ENCODE data around the gene F2R.

F2R gene

DNA sequence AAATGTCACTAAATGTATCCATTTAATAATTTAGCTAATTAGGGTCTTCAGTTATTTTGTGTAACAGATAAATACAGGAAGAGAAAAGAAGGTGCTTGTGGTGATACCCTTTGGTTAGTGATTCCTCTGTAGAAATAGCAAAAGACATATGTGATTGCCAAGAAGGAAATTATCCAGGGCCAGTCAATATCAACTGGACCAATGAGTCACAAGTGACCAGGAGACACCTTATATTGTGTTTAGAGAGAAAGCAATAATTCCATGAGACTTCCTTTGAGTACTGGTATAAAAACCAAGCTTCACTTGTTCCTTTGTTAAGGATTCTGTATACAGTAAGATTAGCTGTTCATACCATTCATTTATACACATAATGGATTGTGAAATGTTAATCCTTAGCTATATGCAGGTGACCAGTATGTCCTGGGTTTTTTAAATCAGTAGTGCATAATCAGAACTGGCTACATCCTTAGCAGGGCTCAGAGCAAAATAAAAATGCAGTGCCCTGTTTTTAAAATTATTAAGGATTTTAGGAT, 11.7 kb upstream of the F2R start:
- H3K36me3 ChIP-seq (ENCODE audit: control insufficient read depth, insufficient read depth, low read length) = peaks cover 14% of the 10 kb centered on the region
- H3K4me1 ChIP-seq (ENCODE audit: control insufficient read depth, insufficient read depth, low read length) = no peaks in the 10 kb centered on the region
- H3K27me3 ChIP-seq (ENCODE audit: control insufficient read depth, insufficient read depth, low read length) = no peaks in the 10 kb centered on the region
- no peak overlapping the region for H3K4me3 ChIP-seq (ENCODE audit: low read depth, low read length)
- H3K27ac ChIP-seq (ENCODE audit: low read depth, low read length) = no peak overlapping the region
- H3K9ac ChIP-seq (ENCODE audit: low read length) = no peak overlapping the region
- H3K9me3 ChIP-seq (ENCODE audit: control insufficient read depth, insufficient read depth, low read depth, low read length) = no peaks in the 10 kb centered on the region

GRCh38 chr5:76705574-76705973, 10.4 kb upstream of the F2R start:
- no peak overlapping the region for H3K4me3 ChIP-seq (ENCODE audit: low read depth, low read length)
- no peaks in the 10 kb centered on the region for H3K27me3 ChIP-seq (ENCODE audit: control insufficient read depth, insufficient read depth, low read length)
- no peak overlapping the region for H3K9ac ChIP-seq (ENCODE audit: low read length)
- no peak overlapping the region for H3K27ac ChIP-seq (ENCODE audit: low read depth, low read length)
- no peaks in the 10 kb centered on the region for H3K4me1 ChIP-seq (ENCODE audit: control insufficient read depth, insufficient read depth, low read length)
- peaks cover 14% of the 10 kb centered on the region for H3K36me3 ChIP-seq (ENCODE audit: control insufficient read depth, insufficient read depth, low read length)
- no peaks in the 10 kb centered on the region for H3K9me3 ChIP-seq (ENCODE audit: control insufficient read depth, insufficient read depth, low read depth, low read length)

GRCh38 chr5:76709762-76710161, 6.2 kb upstream of the F2R start:
- Histone ChIP-seq H3K27me3 (ENCODE audit: control insufficient read depth, insufficient read depth, low read length) (peaks cover 11% of the 10 kb centered on the region), H3K4me1 (ENCODE audit: control insufficient read depth, insufficient read depth, low read length) (no peaks in the 10 kb centered on the region), H3K27ac (ENCODE audit: low read depth, low read length) (no peak overlapping the region)

GRCh38 chr5:76710991-76711390, 4.9 kb upstream of the F2R start:
- H3K27ac ChIP-seq (ENCODE audit: low read depth, low read length) = no peak overlapping the region
- H3K27me3 ChIP-seq (ENCODE audit: control insufficient read depth, insufficient read depth, low read length) = peaks cover 20% of the 10 kb centered on the region
- H3K4me1 ChIP-seq (ENCODE audit: control insufficient read depth, insufficient read depth, low read length) = no peaks in the 10 kb centered on the region
- H3K9me3 ChIP-seq (ENCODE audit: control insufficient read depth, insufficient read depth, low read depth, low read length) = no peaks in the 10 kb centered on the region
- H3K9ac ChIP-seq (ENCODE audit: low read length) = no peak overlapping the region
- H3K36me3 ChIP-seq (ENCODE audit: control insufficient read depth, insufficient read depth, low read length) = no peaks in the 10 kb centered on the region
- no peak overlapping the region for H3K4me3 ChIP-seq (ENCODE audit: low read depth, low read length)

More at GRCh38 chr5:76709762-76710161, 6.2 kb upstream of the F2R start:
- no peaks in the 10 kb centered on the region for H3K9me3 ChIP-seq (ENCODE audit: control insufficient read depth, insufficient read depth, low read depth, low read length)
- H3K9ac ChIP-seq (ENCODE audit: low read length) = no peak overlapping the region
- no peak overlapping the region for H3K4me3 ChIP-seq (ENCODE audit: low read depth, low read length)
- H3K36me3 ChIP-seq (ENCODE audit: control insufficient read depth, insufficient read depth, low read length) = no peaks in the 10 kb centered on the region

DNA sequence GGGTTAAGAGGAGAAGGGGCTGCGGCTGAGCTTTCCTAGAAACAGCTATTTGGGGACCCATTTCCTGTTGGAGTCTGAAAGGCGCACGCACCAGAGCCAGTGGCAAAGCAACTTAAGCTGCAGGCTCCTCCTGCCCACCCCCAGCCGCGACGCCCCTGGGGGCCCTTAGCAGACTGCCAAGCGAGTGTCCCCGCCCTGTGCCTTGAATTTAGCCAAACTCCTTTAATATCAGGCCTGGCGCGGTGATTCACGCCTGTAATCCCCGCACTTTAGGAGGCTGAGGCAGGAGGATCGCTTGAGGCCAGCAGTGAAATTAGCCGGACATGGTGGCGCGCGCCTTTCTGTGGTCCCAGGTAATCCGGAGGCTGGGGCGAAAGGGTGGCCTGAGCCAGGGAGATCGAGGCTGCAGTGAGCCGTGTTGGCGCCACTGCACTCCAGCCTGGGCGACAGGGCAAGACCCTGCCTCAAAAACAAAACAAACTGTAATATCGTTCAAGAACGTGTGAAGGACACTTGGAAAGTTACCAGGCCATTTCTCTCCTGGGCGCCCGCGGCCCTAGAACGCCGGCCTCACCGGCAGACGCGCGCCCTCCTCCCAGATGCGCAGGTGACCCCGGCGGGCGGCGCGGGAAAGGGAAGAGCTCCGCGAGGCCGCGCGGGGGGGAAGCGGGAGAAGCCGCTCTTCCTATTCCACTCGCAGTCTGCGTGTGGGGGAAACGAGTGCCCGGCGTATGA, 1.0 kb upstream of the F2R start:
- Histone ChIP-seq H3K4me1 (ENCODE audit: control insufficient read depth, insufficient read depth, low read length) (peaks cover 6% of the 10 kb centered on the region), H3K4me3 (ENCODE audit: low read depth, low read length) (peak overlapping the region; percentile 97), H3K27ac (ENCODE audit: low read depth, low read length) (no peak overlapping the region), H3K9ac (ENCODE audit: low read length) (peak overlapping the region; percentile 8), H3K27me3 (ENCODE audit: control insufficient read depth, insufficient read depth, low read length) (peaks cover 20% of the 10 kb centered on the region), H3K36me3 (ENCODE audit: control insufficient read depth, insufficient read depth, low read length) (no peaks in the 10 kb centered on the region), H3K9me3 (ENCODE audit: control insufficient read depth, insufficient read depth, low read depth, low read length) (no peaks in the 10 kb centered on the region)

DNA sequence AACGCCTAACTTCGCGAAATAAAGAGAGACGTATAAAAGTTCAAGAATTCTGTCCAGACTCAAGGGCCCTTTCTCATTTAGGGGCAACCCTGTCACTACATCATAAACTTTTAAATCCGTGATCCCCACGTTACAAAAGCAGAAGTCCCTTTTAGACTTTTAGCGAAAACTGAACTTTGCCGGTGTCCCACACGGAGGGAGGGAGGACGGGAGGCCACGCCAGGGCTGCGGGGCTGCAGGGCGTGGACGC, 515 bp upstream of the F2R start:
- H3K4me1 ChIP-seq (ENCODE audit: control insufficient read depth, insufficient read depth, low read length) = peaks cover 6% of the 10 kb centered on the region
- H3K9ac ChIP-seq (ENCODE audit: low read length) = peak overlapping the region; percentile 8
- H3K9me3 ChIP-seq (ENCODE audit: control insufficient read depth, insufficient read depth, low read depth, low read length) = no peaks in the 10 kb centered on the region
- H3K36me3 ChIP-seq (ENCODE audit: control insufficient read depth, insufficient read depth, low read length) = no peaks in the 10 kb centered on the region
- peak overlapping the region; percentile 97 for H3K4me3 ChIP-seq (ENCODE audit: low read depth, low read length)
- H3K27ac ChIP-seq (ENCODE audit: low read depth, low read length) = no peak overlapping the region
- H3K27me3 ChIP-seq (ENCODE audit: control insufficient read depth, insufficient read depth, low read length) = peaks cover 20% of the 10 kb centered on the region

GRCh38 chr5:76716456-76717157, 681 bp downstream of the F2R start:
- H3K9ac ChIP-seq (ENCODE audit: low read length) = peak overlapping the region; percentile 86
- no peaks in the 10 kb centered on the region for H3K9me3 ChIP-seq (ENCODE audit: control insufficient read depth, insufficient read depth, low read depth, low read length)
- peaks cover 6% of the 10 kb centered on the region for H3K4me1 ChIP-seq (ENCODE audit: control insufficient read depth, insufficient read depth, low read length)
- no peaks in the 10 kb centered on the region for H3K36me3 ChIP-seq (ENCODE audit: control insufficient read depth, insufficient read depth, low read length)
- peak overlapping the region; percentile 97 for H3K4me3 ChIP-seq (ENCODE audit: low read depth, low read length)
- H3K27ac ChIP-seq (ENCODE audit: low read depth, low read length) = peak overlapping the region; percentile 72; the same call in 1 of the 2 replicates
- peaks cover 20% of the 10 kb centered on the region for H3K27me3 ChIP-seq (ENCODE audit: control insufficient read depth, insufficient read depth, low read length)

DNA sequence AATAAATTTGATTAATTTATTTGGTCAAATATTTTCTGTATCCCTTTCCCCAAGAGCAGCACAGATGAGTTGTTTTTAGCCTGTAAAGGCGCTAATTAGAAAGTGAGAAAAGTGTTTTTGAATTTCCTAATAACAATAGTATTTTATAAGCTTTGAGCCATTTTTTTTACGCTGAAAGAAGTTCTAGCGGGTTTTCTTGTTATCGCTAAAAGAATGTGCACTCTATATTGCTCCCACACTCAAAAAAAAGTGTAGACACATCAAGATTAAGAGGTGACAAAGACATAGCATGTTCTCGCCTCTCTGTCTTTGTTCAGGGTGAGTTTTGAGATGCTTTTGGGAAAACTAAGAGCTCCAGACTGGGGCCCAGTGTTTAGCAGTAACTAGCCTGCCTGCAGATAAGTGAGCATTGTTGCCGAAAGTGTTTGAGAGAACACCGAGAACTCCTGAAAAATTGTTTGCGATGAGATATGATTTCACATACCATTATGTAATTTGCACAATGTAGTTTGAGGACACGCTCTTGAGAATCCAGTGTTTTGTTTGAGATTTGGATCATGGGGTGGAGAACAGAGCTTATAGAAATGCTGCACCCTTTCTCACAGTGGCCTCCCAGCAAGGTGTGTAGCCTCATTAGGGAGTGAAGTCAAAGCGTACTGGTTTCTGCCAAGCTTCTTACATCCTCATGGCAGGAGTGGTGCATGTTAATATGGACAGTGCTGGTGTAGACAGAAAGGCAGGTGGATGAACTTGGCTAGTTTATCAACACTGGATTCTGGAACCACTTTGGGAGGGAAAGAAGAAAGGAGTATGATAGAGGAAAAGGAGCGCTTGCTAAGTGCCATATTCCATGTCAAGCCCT, 1.5 kb downstream of the F2R start:
- Histone ChIP-seq H3K4me3 (ENCODE audit: low read depth, low read length) (peak overlapping the region; percentile 97), H3K27me3 (ENCODE audit: control insufficient read depth, insufficient read depth, low read length) (peaks cover 20% of the 10 kb centered on the region), H3K27ac (ENCODE audit: low read depth, low read length) (no peak overlapping the region), H3K9me3 (ENCODE audit: control insufficient read depth, insufficient read depth, low read depth, low read length) (no peaks in the 10 kb centered on the region), H3K9ac (ENCODE audit: low read length) (no peak overlapping the region), H3K36me3 (ENCODE audit: control insufficient read depth, insufficient read depth, low read length) (no peaks in the 10 kb centered on the region), H3K4me1 (ENCODE audit: control insufficient read depth, insufficient read depth, low read length) (peaks cover 6% of the 10 kb centered on the region)

- Histone ChIP-seq H3K36me3 (ENCODE audit: control insufficient read depth, insufficient read depth, low read length) (no peaks in the 10 kb centered on the region), H3K9me3 (ENCODE audit: control insufficient read depth, insufficient read depth, low read depth, low read length) (no peaks in the 10 kb centered on the region), H3K27me3 (ENCODE audit: control insufficient read depth, insufficient read depth, low read length) (peaks cover 20% of the 10 kb centered on the region), H3K9ac (ENCODE audit: low read length) (no peak overlapping the region), H3K4me1 (ENCODE audit: control insufficient read depth, insufficient read depth, low read length) (peaks cover 6% of the 10 kb centered on the region), H3K4me3 (ENCODE audit: low read depth, low read length) (peak overlapping the region; percentile 7; the same call in 1 of the 2 replicates), H3K27ac (ENCODE audit: low read depth, low read length) (no peak overlapping the region)
These were observed 2.5 kb downstream of the F2R start for GRCh38 chr5:76718381-76718832.

DNA sequence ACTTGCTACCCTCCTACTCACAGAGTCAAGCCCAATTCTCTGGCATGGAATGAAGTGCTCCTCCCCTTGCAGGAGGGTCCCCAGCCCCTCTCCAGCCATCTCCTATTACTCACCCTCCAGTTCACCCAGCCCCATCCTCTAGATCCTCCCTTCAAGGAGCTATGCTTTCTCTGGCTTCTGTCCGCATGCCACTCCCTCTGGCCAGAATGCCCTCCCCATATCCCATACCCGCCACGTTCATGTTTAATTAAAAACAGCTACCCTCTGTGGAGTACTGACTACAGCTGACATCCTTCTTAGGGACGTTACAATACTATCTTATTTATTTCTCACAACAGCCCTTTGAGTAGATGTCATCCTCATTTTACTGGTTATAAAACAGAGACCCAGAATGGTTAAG, 3.0 kb downstream of the F2R start:
- H3K4me1 ChIP-seq (ENCODE audit: control insufficient read depth, insufficient read depth, low read length) = peaks cover 6% of the 10 kb centered on the region
- H3K9me3 ChIP-seq (ENCODE audit: control insufficient read depth, insufficient read depth, low read depth, low read length) = no peaks in the 10 kb centered on the region
- H3K9ac ChIP-seq (ENCODE audit: low read length) = no peak overlapping the region
- H3K27ac ChIP-seq (ENCODE audit: low read depth, low read length) = no peak overlapping the region
- H3K4me3 ChIP-seq (ENCODE audit: low read depth, low read length) = no peak overlapping the region
- no peaks in the 10 kb centered on the region for H3K36me3 ChIP-seq (ENCODE audit: control insufficient read depth, insufficient read depth, low read length)
- H3K27me3 ChIP-seq (ENCODE audit: control insufficient read depth, insufficient read depth, low read length) = peaks cover 18% of the 10 kb centered on the region

Data from HUES6 (cell line).